Measurements from ENCODE around the gene CTNND2.

The CTNND2 gene

DNA sequence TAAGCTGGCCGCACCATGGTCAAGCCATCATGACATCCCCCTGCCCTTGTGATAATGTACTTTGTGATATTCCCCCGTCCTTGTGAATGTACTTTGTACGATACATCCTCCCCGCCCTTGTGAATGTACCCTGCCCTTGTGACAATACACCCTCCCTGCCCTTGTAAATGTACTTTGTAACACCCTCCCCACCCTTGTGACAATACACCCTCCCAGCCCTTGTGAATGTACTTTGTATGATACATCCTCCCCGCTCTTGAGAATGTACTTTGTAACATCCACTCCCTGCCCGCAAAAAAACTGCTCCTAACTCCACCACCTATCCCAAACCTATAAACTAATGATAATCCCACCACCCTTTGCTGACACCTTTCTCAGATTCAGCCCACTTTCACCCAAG lies 313.8 kb downstream of the CTNND2 start:
- no peak overlapping the region for H3K4me3 ChIP-seq (ENCODE audit: low read depth, low read length)
- no peaks in the 10 kb centered on the region for H3K9me3 ChIP-seq (ENCODE audit: control insufficient read depth, insufficient read depth, low read depth, low read length)
- H3K36me3 ChIP-seq (ENCODE audit: control insufficient read depth in 2 of 2, insufficient read depth in 1 of 2, low read length in 2 of 2): no peaks in the 10 kb centered on the region
- H3K27ac ChIP-seq (ENCODE audit: extremely low read depth, low read depth, low read length): no peak overlapping the region
- ChIA-PET POLR2A (no interaction called here), CTCF (no interaction called here)
- TF ChIP-seq ZNF266 (tag by site-specific recombination; IDR thresholded peaks at IDR 0.05; ENCODE audit: low read depth): no peak
- no peak for TF ChIP-seq ZNF223 (tag by site-specific recombination; IDR thresholded peaks at IDR 0.05)
- TF ChIP-seq ZNF157 (tag by site-specific recombination; IDR thresholded peaks at IDR 0.05): no peak
- TF ChIP-seq, protein P1, sequence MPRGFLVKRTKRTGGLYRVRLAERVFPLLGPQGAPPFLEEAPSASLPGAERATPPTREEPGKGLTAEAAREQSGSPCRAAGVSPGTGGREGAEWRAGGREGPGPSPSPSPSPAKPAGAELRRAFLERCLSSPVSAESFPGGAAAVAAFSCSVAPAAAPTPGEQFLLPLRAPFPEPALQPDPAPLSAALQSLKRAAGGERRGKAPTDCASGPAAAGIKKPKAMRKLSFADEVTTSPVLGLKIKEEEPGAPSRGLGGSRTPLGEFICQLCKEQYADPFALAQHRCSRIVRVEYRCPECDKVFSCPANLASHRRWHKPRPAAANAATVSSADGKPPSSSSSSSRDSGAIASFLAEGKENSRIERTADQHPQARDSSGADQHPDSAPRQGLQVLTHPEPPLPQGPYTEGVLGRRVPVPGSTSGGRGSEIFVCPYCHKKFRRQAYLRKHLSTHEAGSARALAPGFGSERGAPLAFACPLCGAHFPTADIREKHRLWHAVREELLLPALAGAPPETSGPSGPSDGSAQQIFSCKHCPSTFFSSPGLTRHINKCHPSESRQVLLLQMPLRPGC (tag by site-specific recombination; IDR thresholded peaks at IDR 0.05): no peak
- no peak for TF ChIP-seq WT1 (tag by site-specific recombination; IDR thresholded peaks at IDR 0.05)
- no peak for TF ChIP-seq BCL11B (tag by site-specific recombination; IDR thresholded peaks at IDR 0.05; ENCODE audit: low read depth)
- TF ChIP-seq ZXDB (tag by site-specific recombination; IDR thresholded peaks at IDR 0.05): no peak
- TF ChIP-seq ZNF16 (tag by site-specific recombination; IDR thresholded peaks at IDR 0.05; ENCODE audit: low read depth): no peak
- TF ChIP-seq, protein P2, sequence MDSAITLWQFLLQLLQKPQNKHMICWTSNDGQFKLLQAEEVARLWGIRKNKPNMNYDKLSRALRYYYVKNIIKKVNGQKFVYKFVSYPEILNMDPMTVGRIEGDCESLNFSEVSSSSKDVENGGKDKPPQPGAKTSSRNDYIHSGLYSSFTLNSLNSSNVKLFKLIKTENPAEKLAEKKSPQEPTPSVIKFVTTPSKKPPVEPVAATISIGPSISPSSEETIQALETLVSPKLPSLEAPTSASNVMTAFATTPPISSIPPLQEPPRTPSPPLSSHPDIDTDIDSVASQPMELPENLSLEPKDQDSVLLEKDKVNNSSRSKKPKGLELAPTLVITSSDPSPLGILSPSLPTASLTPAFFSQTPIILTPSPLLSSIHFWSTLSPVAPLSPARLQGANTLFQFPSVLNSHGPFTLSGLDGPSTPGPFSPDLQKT (IDR thresholded peaks at IDR 0.05; ENCODE audit: borderline replicate concordance, low read depth, low read length): no peak
- TF ChIP-seq ZNF629 (tag by site-specific recombination; IDR thresholded peaks at IDR 0.05): no peak
- TF ChIP-seq ZBTB11 (tag by site-specific recombination; conservative IDR thresholded peaks at IDR 0.05; ENCODE audit: low read depth): no peak
- TF ChIP-seq ZNF214 (tag by site-specific recombination; IDR thresholded peaks at IDR 0.05; ENCODE audit: borderline replicate concordance): no peak
- TF ChIP-seq ZNF521 (tag by site-specific recombination; IDR thresholded peaks at IDR 0.05): no peak
- no peak for TF ChIP-seq ZNF660 (tag by site-specific recombination; IDR thresholded peaks at IDR 0.05)
- TF ChIP-seq GLI4 (tag by site-specific recombination; IDR thresholded peaks at IDR 0.05): no peak
- TF ChIP-seq ZNF354C (tag by site-specific recombination; IDR thresholded peaks at IDR 0.05; ENCODE audit: borderline replicate concordance, low read depth): no peak
- no peak for TF ChIP-seq ZNF600 (tag by site-specific recombination; IDR thresholded peaks at IDR 0.05)
- no peak for TF ChIP-seq BCL6B (tag by site-specific recombination; IDR thresholded peaks at IDR 0.05)
- H3K4me1 ChIP-seq (ENCODE audit: control insufficient read depth, insufficient read depth, low read length): no peaks in the 10 kb centered on the region

DNA sequence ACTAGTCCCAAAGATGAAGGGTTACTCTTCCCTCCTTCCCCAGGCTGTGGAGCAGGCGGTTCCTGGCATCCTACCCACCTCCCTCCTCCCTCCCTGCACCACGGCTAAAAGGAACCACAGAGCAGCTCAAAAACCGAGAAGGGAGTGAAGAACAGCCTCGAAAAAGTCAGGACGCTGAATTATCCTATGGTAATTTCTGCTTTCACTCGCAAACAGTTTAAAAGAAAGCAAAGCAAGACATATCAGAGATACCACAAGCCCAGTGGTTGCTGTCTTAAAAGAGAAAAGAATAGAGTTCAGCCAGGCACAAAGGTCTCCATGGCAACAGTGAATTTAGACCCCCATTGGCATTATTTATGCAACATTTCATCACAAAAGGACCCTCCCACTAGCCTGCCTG lies 315.4 kb downstream of the CTNND2 start:
- CTCF ChIA-PET: no interaction called here
- no peaks in the 10 kb centered on the region for H3K36me3 ChIP-seq (ENCODE audit: control insufficient read depth in 2 of 2, insufficient read depth in 1 of 2, low read length in 2 of 2)
- H3K27ac ChIP-seq (ENCODE audit: extremely low read depth, low read depth, low read length): no peak overlapping the region
- POLR2A ChIA-PET: no interaction called here
- peak overlapping the region; percentile 13; the same call in 1 of the 2 replicates for H3K4me3 ChIP-seq (ENCODE audit: low read depth, low read length)
- H3K4me1 ChIP-seq (ENCODE audit: control insufficient read depth, insufficient read depth, low read length): no peaks in the 10 kb centered on the region
- H3K9me3 ChIP-seq (ENCODE audit: control insufficient read depth, insufficient read depth, low read depth, low read length): no peaks in the 10 kb centered on the region
- no peak for TF ChIP-seq ZNF707 (tag by site-specific recombination; IDR thresholded peaks at IDR 0.05)
- no peak for TF ChIP-seq ZNF585B (tag by site-specific recombination; IDR thresholded peaks at IDR 0.05)
- TF ChIP-seq ZNF341 (tag by site-specific recombination; IDR thresholded peaks at IDR 0.05; ENCODE audit: low read depth): peak; percentile 29; the same call in 1 of the 2 replicates
